GM13977 (cell line): ENCODE data around the gene DRC1.
"Not testable (repeated sequence)": the region's sequence is repeated elsewhere in the genome, so short reads cannot be mapped to it uniquely, and the experiment has no call there.

Experiments
- DNase-seq: peaks from one replicate; pipeline ENCODE4 v3.0.0; 2012; ENCODE audit warnings: low spot score
- CTCF ChIP-seq: IDR thresholded peaks from 2 replicates; pipeline ENCODE4 v1.5.1; 2012; ENCODE audit warnings: mild to moderate bottlenecking, control low read depth; ENCODE audit not compliant: insufficient read depth; ENCODE audit errors: extremely low read depth, missing control alignments
- in situ Hi-C: fragments of 300-500 bp; cut with MboI; formaldehyde crosslinking; loops from one replicate; pipeline ENCODE4 v1.12.0; 2022; ENCODE audit warnings: low sequenced_read_pairs, low pct_unique_long_range_greater_than_20kb, mixed read lengths, inconsistent platforms; ENCODE audit not compliant: unreplicated experiment

Gene DRC1

GRCh38 chr2:26464390-26465265 lies 62.9 kb downstream of the DRC1 start:
- in situ Hi-C loops: loop anchor here (25.0 kb wide), 1 partner anchor 502 kb away; no protein-coding TSS in a partner anchor
- DNase-seq: no peak

GRCh38 chr2:26465266-26465925 lies 63.7 kb downstream of the DRC1 start:
- in situ Hi-C loops: loop anchor here (25.0 kb wide), 1 partner anchor 503 kb away; no protein-coding TSS in a partner anchor
- no peak for TF ChIP-seq CTCF
- DNase-seq: no peak

More at GRCh38 chr2:26464390-26465265, 62.9 kb downstream of the DRC1 start:
- no peak for TF ChIP-seq CTCF

- no peak for TF ChIP-seq CTCF
- no peak for DNase-seq
Measured at GRCh38 chr2:26465981-26466471, 64.3 kb downstream of the DRC1 start.

GRCh38 chr2:26466662-26467310 lies 65.1 kb downstream of the DRC1 start:
- no peak for DNase-seq
- no peak for TF ChIP-seq CTCF
- in situ Hi-C loops: loop anchor here (25.0 kb wide), 1 partner anchor 504 kb away; no protein-coding TSS in a partner anchor

More at GRCh38 chr2:26465981-26466471, 64.3 kb downstream of the DRC1 start:
- in situ Hi-C loops: loop anchor here (25.0 kb wide), 1 partner anchor 504 kb away; no protein-coding TSS in a partner anchor

GRCh38 chr2:26468544-26468943 lies 66.8 kb downstream of the DRC1 start:
- in situ Hi-C loops: loop anchor here (25.0 kb wide), 1 partner anchor 506 kb away; no protein-coding TSS in a partner anchor

GRCh38 chr2:26469092-26469710 lies 67.5 kb downstream of the DRC1 start:
- DNase-seq: peak; percentile 85
- TF ChIP-seq CTCF: peak; percentile 77
- in situ Hi-C loops: loop anchor here (25.0 kb wide), 1 partner anchor 507 kb away; no protein-coding TSS in a partner anchor

More at GRCh38 chr2:26468544-26468943, 66.8 kb downstream of the DRC1 start:
- DNase-seq: not testable (repeated sequence)
